BLaER1 (cell line): ENCODE measurements around the gene RRN3.
A peak's percentile ranks its signal among the peaks of the same experiment; 100 is the strongest.
"Not testable (repeated sequence)": the region's sequence is repeated elsewhere in the genome, so short reads cannot be mapped to it uniquely, and the experiment has no call there.

Experiments used
- H3K27ac ChIP-seq: shearing (Covaris generic); formaldehyde crosslinking; 2 replicates; pipeline ENCODE4 v1.8.1; 2022
- H3K27me3 ChIP-seq: shearing (Covaris generic); formaldehyde crosslinking; 2 replicates; pipeline ENCODE4 v1.8.1; 2022
- H3K36me3 ChIP-seq: shearing (Covaris generic); formaldehyde crosslinking; 2 replicates; pipeline ENCODE4 v1.8.1; 2022
- H3K4me1 ChIP-seq: shearing (Covaris generic); formaldehyde crosslinking; 2 replicates; pipeline ENCODE4 v1.8.1; 2022
- H3K4me2 ChIP-seq: shearing (Covaris generic); formaldehyde crosslinking; 2 replicates; pipeline ENCODE4 v1.8.1; 2022
- H3K4me3 ChIP-seq: shearing (Covaris generic); formaldehyde crosslinking; 2 replicates; pipeline ENCODE4 v1.8.1; 2022
- H3K9ac ChIP-seq: shearing (Covaris generic); formaldehyde crosslinking; 2 replicates; pipeline ENCODE4 v1.8.1; 2022
- H3K9me3 ChIP-seq: shearing (Covaris generic); formaldehyde crosslinking; 2 replicates; pipeline ENCODE4 v1.8.1; 2022
- H4K20me1 ChIP-seq: shearing (Covaris generic); formaldehyde crosslinking; 2 replicates; pipeline ENCODE4 v1.8.1; 2022

The RRN3 gene

DNA sequence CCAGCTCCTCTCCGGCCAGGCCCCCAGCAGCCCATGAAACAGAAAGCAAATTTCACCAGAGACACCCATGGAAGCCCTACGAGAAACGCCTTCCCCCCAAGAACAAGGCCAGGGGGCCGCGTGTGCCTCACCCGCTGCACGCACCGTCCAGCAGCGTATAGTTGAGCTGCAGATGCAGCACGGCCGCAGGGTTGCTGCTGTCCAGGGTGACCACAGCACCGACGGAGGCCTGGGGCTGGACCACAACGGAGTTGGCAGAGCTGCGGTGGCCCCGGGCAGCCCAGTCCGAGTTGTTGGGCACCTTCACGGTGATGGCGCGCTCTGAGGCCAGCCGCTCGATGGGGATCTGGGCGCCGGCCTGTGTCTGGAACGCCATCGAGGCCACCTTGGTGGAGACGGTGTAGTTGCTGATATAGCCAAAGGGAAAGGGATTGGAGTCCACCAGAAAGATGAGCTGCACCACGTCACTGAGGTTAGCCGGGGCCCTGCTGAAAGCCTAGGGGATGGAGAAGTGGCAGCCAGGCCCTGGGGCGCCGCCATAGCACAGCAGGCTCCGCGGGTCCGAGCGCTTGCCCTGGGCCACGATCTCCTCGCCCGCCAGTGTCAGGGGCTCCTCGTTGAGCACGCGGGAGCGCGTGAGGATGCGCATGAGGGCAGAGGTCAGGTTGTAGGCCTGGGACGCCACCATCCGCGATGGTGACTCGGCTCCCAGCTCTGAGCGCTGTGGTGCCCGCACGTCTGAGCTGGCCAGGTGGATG is 37.0 kb upstream of the RRN3 start:
- H3K4me2 ChIP-seq, H3K4me1 ChIP-seq, H3K4me3 ChIP-seq, H3K27me3 ChIP-seq, H3K27ac ChIP-seq, H3K9ac ChIP-seq, H4K20me1 ChIP-seq, H3K9me3 ChIP-seq: not testable (repeated sequence)
- H3K36me3 ChIP-seq, result peaks cover 23% of the 10 kb centered on the region

DNA sequence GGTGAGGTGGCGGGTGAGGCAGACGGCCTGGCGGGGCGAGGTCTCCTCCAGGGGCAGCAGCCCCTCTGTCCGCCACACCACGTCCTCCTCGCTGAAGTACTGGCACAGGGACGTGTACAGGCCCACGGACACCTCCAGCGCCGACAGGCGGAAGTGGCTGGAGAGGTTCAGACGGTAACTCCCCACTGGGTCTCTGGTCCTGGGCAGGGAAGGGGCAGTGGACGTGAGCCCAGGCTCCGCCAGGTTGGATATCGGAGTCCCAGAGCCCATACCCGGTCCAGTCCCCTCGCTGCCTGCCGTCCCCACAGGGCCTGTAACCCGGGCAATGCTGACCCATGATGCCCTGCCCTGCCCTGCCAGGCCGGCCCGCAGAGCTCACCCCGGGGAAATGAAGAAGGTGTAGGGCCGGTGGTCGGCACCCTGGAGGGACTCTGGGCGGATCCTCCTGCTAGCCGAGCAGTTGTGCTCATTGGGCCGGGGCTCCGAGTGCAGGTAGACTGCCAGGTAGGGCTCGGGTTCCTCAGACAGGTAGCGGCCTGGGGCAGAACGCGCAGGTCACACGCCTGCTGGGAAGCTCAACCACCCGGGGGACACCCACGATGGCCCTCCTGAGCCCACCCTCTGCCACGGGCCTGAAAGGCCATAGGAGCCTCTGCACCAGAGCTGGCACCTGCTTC is 36.3 kb upstream of the RRN3 start:
- not testable (repeated sequence) for H3K9ac ChIP-seq, H3K9me3 ChIP-seq, H3K4me1 ChIP-seq, H3K27ac ChIP-seq, H3K4me2 ChIP-seq, H3K4me3 ChIP-seq, H3K27me3 ChIP-seq, H4K20me1 ChIP-seq
- H3K36me3 ChIP-seq, result peaks cover 23% of the 10 kb centered on the region

DNA sequence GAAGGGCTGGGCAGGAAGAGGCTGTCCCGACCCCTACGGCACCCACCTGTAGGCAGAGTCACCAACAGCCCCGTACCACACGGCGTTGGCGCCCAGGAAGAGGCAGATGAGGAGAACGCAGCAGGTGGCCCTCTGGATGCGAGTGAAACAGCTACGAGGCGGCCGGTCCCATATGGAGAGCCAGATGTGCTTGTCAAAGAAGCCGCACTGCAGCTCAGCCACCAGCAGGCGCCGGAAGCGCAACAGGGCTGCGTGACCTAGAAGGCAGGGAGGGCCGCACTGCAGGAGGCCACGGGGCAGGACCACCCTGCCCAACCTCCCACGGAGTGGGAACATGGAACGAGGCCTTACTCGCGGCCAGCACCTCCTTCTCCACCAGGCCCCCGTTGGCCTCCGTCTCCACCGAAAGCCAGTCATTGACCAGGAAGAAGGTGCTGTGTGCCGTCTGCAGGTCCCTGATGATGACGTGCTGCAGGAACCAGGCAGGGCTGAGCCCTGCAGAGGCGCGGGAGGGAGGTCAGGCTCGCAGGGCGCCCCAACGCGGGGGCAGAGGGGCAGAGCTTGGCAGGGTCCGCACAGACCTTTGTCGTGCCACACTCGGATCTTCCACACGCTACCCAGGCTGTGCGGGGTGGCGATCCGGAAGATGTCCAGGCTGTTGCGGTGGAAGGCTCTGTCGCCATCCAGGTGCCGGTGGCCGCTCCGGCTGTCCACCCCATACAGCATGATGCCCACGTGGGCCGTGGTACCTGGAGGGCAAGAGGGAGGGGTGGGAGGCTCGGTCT is 33.8 kb upstream of the RRN3 start:
- H3K9ac ChIP-seq, H3K4me1 ChIP-seq, H3K27me3 ChIP-seq, H3K9me3 ChIP-seq, H4K20me1 ChIP-seq, H3K27ac ChIP-seq, H3K4me3 ChIP-seq, H3K4me2 ChIP-seq: not testable (repeated sequence)
- H3K36me3 ChIP-seq, result peaks cover 19% of the 10 kb centered on the region

DNA sequence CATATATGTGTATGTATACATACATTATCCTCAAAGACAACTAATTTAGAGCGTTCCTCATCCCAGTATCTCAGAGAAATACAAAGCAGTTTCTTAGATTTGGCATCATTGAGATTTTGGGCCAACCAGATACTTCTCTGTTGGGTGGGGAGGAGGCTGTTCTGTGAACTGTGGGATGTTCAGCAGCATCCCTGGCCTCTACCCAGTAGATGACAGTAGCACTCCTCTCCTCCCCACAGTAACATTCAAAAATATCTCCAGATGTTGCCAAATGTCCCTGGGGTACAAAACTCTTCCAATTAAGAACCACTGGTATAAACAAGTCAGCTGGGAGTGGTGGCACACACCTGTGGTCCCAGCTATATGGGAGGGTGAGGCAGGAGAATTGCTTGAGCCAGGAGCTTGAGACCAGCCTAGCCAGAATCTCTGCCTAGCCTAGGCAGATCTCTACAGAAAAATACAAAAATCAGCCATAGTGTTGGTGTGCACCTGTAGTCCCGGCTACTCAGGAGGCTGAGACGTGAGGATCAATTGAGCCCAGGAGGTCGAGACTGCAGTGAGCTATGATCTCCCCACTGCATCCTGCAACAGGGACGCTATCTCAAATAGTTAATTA is 6.4 kb upstream of the RRN3 start:
- not testable (repeated sequence) for H4K20me1 ChIP-seq, H3K4me1 ChIP-seq, H3K9me3 ChIP-seq, H3K4me3 ChIP-seq, H3K36me3 ChIP-seq, H3K4me2 ChIP-seq, H3K27me3 ChIP-seq, H3K9ac ChIP-seq, H3K27ac ChIP-seq

DNA sequence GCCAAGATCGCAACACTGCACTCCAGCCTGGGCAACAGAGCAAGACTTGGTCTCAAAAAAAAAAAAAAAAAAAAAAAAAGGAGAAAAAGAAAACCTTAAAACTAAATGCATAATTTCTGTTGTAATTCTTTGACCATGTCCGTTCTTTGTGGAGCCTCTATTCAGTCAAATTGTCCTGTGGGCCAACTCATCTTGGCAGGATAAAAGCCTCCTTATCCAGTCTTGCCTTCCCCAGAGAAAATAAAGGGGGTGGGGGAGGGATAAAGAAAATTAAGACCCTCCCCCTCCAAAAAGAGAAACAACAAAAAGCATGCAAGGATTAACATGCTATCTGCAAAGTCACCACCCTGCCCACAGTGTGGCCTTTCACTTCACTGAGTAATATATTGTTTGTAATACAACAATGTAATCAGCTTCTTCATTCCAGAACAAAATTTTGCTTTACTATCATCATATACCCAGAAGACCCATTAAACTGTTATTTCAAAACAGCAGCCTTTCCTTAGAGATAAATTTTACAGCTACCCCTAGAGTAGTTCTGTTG is 5.4 kb upstream of the RRN3 start:
- not testable (repeated sequence) for H3K27me3 ChIP-seq, H3K4me2 ChIP-seq, H3K9ac ChIP-seq, H4K20me1 ChIP-seq, H3K4me3 ChIP-seq, H3K27ac ChIP-seq, H3K9me3 ChIP-seq, H3K36me3 ChIP-seq
- peaks cover 14% of the 10 kb centered on the region for H3K4me1 ChIP-seq

DNA sequence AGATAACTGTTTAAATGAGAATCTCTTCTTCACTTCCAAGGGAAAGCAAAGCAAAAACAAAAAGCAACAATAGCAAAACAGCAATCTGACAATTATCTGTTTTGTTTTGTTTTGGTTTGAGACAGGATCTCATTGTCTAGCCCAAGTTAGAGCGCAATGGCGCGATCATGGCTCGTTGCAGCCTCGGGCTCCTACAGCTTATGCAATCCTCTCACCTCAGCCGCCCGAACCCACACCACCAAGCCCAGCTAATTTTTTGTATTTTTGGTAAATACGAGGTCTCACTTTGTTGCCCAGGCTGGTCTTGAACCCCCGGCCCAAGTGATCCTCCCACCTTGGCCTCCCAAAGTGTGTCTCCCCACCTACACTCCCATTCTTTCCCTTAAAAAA is 2.5 kb upstream of the RRN3 start:
- H3K4me3 ChIP-seq, result not testable (repeated sequence)

DNA sequence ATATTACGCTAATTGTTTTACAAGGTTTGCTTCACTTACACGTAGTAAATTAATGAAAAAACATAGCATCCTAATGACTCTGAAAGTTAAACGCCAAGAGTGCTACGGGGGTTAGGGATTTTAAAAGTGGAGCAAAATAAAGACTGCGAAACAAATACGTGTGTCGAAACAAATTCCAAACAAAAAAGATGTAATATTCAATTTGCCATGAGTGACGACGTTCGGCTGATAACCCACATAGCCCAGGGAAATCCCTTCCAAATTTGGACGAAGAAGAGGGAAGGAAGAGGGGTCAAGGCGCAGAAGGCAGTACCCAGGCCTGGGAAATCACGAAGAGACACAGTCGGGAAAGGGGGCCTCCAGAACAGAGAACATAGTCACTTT is 509 bp downstream of the RRN3 start:
- Histone ChIP-seq H3K36me3 (peaks cover 30% of the 10 kb centered on the region), H4K20me1 (peaks cover 10% of the 10 kb centered on the region; the same call in 1 of the 2 replicates), H3K4me3 (peak overlapping the region; percentile 70), H3K4me2 (peak overlapping the region; percentile 71), H3K4me1 (peaks cover 17% of the 10 kb centered on the region), H3K27ac (peak overlapping the region; percentile 77), H3K9ac (peak overlapping the region; percentile 86)
- not testable (repeated sequence) for H3K9me3 ChIP-seq, H3K27me3 ChIP-seq

More for the DNA sequence above, 2.5 kb upstream of the RRN3 start:
- not testable (repeated sequence) for H3K9me3 ChIP-seq, H3K4me2 ChIP-seq, H3K36me3 ChIP-seq, H3K27ac ChIP-seq, H3K9ac ChIP-seq, H3K27me3 ChIP-seq
- H4K20me1 ChIP-seq, result peaks cover 10% of the 10 kb centered on the region; the same call in 1 of the 2 replicates
- H3K4me1 ChIP-seq, result peaks cover 24% of the 10 kb centered on the region

DNA sequence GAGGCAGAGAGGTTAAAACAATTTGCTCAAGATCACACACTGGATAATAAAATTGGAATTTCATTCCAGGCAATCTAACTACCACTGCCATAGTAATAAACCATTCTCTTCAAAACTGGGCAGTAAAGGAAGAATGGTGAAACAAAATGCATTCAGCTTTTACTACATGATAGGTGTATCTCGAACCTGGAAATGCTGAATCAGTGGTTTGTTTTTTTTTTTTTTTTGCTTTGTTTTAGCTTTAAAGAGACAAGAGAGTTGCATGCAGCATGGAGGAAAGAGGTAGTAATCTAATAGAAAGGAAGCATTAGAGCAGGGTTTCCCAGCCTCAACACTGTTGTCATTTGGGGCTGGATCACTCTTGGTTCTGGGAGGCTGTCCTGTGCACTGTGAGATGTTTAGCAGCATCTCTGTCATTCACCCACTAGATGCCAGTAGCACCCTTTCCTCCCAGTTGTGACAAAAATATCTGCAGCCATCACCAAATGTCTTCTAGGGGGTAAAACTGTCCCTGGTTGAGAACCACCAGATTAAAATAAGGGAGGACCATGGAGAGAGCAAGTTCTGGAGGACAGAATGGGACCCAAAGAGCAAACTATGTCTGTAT is 3.3 kb downstream of the RRN3 start:
- not testable (repeated sequence) for H3K27me3 ChIP-seq, H3K4me3 ChIP-seq, H3K27ac ChIP-seq, H3K4me2 ChIP-seq, H3K9me3 ChIP-seq, H3K9ac ChIP-seq
- Histone ChIP-seq H3K4me1 (peaks cover 17% of the 10 kb centered on the region), H3K36me3 (peaks cover 48% of the 10 kb centered on the region), H4K20me1 (peaks cover 19% of the 10 kb centered on the region; the same call in 1 of the 2 replicates)

DNA sequence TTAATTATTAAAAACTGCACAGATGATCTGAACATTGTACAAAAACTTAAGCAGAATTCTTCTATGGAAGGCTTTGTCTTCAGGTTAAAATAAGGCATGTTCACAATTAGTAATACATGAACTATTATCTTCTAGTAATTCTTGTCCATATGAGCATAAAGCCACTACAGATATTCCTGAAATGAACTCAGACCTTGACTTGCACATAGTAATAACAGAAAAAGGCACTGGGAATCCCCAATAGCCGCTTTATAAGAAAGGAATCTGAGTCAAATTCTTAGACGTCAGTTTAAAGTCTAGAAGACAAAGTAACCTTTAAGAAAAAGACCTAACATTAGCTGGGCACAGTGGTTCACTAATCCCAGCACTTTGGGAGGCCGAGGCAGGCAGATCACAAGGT is 11.3 kb downstream of the RRN3 start:
- H4K20me1 ChIP-seq, H3K27me3 ChIP-seq, H3K4me1 ChIP-seq, H3K27ac ChIP-seq, H3K4me3 ChIP-seq, H3K9me3 ChIP-seq, H3K4me2 ChIP-seq, H3K9ac ChIP-seq: not testable (repeated sequence)
- peaks cover 80% of the 10 kb centered on the region for H3K36me3 ChIP-seq

DNA sequence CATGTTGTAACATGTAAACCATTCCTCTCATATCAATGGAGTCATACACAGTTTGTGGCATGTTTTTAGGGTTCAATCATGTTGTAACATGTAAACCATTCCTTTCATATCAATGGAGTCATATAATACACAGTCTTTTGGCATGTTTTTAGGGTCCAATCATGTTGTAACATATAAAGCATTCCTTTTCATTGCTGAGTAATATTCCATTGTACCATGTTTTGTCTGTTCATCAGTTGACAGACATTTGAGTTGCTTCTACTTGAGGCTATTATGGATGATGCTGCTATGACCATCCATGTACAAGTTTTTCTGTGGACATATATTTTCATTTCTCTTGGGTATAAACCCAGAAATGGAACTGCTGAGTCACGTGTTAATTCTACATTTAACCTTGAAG is 13.2 kb downstream of the RRN3 start:
- H4K20me1 ChIP-seq, H3K4me1 ChIP-seq, H3K4me3 ChIP-seq, H3K9ac ChIP-seq, H3K27ac ChIP-seq, H3K27me3 ChIP-seq, H3K9me3 ChIP-seq, H3K4me2 ChIP-seq: not testable (repeated sequence)
- H3K36me3 ChIP-seq, result peaks cover 86% of the 10 kb centered on the region

DNA sequence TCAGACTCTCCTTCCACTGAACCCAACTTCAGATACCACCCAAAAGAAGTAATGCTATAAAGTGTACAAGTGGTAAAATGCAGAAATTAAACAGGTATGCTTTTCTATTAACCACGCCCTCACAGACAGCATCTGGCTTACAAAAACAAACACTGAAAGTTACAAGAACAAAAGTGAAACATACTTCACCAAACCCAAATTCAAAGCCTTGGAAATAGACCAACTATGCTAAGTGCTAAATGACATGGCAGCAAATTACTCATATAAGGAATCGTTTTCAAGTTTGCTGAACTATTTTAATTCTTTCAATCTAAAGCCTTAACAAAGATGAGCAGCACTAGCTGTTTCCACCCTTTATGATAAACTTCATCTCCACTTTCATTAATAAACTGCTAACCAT is 17.9 kb downstream of the RRN3 start:
- not testable (repeated sequence) for H3K4me2 ChIP-seq, H3K27ac ChIP-seq, H3K4me3 ChIP-seq, H3K9me3 ChIP-seq, H3K4me1 ChIP-seq, H3K27me3 ChIP-seq, H3K9ac ChIP-seq
- peaks cover 88% of the 10 kb centered on the region for H3K36me3 ChIP-seq
- peaks cover 34% of the 10 kb centered on the region for H4K20me1 ChIP-seq
